Subcutaneous adipose tissue (tissue), 4 donors: ENCODE results near the gene NSMF. TPM values are rescaled to one million over a fixed set of nuclear protein-coding genes. Genes with fewer than 3 reads are reported as not detected.

Experiments used
- total RNA-seq, 4 donors: library from RNA; depleted of rRNA; stranded (reverse); fragments of >200 nt; gene quantifications; one replicate each; pipeline ENCODE4 v1.1.0, GENCODE V29; 2016
- TF ChIP-seq, protein P1 (sequence below): fragments of 450-650 bp; IDR thresholded peaks from one replicate; pipeline ENCODE4 v1.5.1; 2016; ENCODE audit warnings: low read depth, mild to moderate bottlenecking, control low read depth, antibody characterized with exemption, moderate library complexity

The NSMF gene
- total RNA-seq, 4 donors from 2014 or later: 17.7 to 37.5 (median 25.2) TPM

DNA sequence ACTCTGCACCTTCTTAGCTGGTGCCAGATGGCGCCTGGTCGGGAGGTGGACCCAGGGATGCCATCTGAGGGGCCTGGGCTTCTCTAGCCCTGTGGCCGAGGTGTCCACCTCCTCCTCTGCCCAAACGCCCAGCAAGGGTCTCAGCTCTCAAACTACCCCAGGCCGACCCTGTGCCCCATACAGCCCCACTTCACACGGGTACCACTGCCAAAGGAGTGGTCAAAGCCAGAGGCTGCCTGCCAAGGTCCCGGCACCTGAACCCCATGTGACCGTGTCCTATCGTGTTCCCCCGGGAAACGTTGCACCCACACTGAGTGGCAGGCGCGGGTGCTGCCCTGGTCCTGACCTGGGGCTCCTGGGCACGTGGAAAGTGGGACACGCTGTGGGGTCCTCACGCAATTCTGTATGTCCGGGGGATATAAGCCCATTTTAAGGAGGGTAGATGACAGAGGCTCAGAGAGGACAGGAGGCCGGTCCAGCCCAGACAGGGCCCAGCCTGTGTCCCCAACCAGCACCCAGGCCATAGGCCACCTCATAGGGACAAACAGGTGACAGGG lies 19.9 kb downstream of the NSMF start:
- TF ChIP-seq, protein P1, sequence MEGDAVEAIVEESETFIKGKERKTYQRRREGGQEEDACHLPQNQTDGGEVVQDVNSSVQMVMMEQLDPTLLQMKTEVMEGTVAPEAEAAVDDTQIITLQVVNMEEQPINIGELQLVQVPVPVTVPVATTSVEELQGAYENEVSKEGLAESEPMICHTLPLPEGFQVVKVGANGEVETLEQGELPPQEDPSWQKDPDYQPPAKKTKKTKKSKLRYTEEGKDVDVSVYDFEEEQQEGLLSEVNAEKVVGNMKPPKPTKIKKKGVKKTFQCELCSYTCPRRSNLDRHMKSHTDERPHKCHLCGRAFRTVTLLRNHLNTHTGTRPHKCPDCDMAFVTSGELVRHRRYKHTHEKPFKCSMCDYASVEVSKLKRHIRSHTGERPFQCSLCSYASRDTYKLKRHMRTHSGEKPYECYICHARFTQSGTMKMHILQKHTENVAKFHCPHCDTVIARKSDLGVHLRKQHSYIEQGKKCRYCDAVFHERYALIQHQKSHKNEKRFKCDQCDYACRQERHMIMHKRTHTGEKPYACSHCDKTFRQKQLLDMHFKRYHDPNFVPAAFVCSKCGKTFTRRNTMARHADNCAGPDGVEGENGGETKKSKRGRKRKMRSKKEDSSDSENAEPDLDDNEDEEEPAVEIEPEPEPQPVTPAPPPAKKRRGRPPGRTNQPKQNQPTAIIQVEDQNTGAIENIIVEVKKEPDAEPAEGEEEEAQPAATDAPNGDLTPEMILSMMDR: no peak

DNA sequence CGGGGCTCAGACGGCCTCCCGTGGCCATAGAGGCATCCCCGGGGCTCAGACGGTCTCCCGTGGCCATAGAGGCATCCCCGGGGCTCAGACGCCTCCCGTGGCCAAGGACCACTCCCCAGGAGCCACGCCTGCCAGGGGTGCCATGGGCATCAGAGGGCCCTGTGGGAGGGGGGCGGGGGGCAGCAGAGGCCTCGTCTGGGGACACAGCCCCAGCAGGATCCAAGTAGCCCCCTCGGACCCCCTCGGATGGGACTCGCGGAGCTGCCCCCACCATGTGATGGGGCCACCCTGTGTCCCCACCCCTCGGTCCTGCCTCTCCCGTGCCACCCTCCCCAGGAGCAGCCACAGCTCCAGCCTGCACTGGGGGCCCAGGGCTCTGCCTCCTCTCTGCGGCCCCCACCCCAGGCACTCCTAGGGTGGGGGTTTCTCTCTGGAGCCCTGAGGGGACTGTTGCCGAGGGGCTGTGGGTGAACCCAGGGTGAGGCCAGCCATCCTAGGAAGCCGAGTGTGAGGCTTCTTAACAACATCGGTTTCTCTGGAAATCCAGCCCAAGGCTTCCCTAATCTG lies 20.5 kb downstream of the NSMF start:
- TF ChIP-seq, protein P1: no peak

DNA sequence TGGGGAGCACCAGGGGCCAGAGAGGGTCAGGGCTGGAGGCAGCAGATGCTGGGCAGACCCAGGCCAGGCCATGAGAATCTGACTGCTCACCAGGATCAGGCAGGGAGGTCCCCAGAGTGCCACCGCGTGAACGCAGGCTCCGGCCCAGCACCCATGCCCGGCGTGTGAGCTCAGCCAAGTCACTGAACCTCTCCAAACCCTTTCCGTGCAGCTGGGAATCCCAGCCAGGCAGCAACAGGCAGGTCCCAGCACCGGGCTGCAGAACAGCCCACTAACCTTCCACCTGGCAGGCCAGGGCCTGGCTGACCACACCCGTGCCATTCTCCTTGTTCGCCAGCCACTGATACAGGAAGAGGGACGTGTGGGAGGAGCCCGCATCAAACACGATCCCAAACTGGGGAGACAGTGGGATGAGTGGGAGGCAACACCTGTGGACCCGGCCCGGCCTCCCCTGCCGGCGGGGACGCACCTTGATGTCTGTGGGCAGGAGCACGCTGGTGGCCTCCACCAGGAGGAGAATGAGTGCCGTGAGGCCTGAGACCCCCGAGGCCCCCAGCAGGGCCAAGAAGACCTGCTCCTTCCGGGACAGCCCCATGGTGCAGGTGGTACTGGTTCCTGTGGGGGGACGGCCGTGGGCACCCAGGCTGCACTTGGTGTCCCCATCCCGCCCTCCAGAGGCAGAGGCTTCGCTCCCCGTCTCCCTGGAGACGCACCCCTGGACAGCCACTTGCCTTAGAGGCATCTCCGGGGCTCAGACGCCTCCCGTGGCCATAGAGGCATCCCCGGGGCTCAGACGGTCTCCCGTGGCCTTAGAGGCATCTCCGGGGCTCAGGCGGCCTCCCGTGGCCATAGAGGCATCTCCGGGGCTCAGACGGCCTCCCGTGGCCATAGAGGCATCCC lies 21.2 kb downstream of the NSMF start:
- TF ChIP-seq, protein P1: no peak

DNA sequence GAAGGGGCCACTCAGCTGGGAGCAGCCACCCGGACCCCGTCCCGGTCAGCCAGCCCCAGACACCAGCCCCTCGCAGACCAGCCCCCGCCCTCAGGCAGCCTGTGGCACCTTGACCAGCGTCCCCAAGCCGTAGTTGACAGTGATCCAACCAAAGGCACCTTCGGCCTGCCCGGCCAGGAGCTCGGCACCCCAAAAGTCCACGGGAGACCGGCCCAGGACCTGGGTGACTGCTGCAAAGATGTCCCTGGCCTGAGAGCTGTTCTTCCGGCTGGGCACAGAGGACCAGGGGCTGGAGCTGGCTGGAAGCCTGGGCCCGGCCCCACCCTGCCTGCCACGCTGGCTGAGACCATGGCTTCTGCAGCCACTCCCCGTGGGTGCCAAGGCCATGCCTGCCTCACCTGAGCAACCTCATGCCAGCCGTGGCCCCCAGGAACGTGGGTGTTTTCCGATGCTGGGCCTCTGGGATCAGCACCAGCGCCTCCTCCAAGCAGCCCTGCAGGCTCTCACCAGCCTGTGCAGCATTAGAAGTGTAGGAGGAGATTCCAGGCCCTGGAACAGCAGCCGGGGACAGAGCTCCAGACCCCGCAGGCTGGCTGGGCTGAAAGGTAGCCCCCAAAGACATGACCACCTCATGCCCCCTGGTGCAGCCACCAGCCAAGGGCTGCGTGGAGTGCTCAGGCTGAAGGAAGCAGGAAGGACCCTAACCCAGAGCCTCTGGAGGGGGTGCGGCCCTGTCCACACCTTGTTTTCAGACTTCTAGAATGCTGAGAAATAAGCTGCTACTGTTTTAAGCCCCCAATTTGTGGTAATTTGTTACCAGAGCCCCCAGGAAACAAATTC lies 22.2 kb downstream of the NSMF start:
- TF ChIP-seq, protein P1: no peak

DNA sequence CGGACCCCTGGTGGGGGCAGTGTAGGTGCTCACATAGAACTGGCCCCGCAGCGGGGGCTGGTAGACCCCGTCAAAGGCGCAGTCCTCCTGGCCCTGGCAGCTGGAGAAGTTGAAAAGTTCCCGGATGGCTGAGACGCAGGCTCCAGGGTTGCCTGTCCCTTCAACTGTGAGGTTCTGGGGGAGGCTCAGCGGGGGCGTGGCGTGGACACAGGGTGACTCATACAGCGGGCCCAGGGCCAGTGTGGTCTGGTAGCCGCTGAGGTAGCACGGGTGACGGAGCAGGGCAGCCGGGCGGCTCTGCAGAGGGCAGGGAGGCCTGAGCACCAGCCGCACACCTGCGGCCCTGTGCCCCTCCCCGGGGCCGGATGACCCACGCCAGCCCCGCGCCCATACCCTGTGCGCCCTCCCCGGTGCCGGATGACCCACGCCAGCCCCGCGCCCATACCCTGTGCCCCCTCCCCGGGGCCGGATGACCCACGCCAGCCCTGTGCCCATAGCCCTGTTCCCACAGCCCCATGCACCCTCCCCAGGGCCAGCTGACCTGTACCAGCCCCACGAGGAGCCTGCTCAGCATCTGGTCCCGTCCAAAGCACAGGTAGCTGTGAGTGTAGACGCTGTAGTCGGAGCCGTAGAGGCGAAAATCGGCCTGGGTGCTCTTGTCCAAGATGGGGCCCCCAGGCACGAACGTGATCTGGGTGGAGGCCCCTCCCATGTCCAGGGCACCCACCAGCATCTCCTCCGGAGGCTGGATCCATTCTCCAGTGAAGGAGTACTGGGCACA lies 23.0 kb downstream of the NSMF start:
- TF ChIP-seq, protein P1: no peak

DNA sequence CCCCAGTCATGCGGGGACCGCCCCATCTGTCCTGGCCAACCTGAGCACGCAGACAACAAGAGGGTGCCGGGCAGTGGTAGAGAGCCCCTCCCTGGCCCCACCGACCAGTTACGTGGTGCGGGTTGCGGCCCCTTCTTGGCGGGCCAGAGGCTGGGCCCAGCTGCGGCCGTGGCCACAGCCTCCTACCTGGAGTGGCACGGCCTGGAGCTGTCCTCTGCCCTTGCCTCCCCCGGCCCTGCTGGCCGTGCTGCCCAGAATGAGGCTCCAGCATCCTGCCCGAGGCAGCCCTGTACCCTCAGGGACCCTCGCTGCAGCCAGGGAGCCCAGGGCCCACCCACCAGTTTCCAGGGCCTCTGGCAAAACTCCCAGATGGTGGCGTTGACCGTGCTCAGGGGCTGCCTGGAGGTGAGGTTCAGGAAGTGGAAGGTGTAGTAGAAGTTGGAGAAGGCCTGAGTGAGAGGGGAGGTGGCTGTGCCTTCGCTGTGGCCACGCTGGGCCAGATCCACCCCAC lies 23.7 kb downstream of the NSMF start:
- TF ChIP-seq, protein P1: no peak
